WTC11 (cell line): ENCODE measurements around the gene MTRF1. TPM values are rescaled to one million over a fixed set of nuclear protein-coding genes. Genes with fewer than 3 reads are reported as not detected.

Source experiments
- ATAC-seq: fragments of 200-7000 bp; cut with Tn5 transposase; 2 replicates; pipeline ENCODE4 v1.10.0; 2021; ENCODE audit warnings: mild to moderate bottlenecking, moderate library complexity
- CTCF ChIA-PET: fragments of 300-600 bp; sonication (Branson Sonifier 250); formaldehyde crosslinking; loops from one replicate; lab custom pipeline; 2021; ENCODE audit warnings: antibody characterized with exemption; lab: Charles Lee
- POLR2A ChIA-PET: fragments of 350-600 bp; sonication (Branson Sonifier 250); formaldehyde crosslinking; loops from one replicate; lab custom pipeline; 2021; ENCODE audit warnings: antibody characterized with exemption; lab: Charles Lee
- DNase-seq: peaks from one replicate; pipeline ENCODE4 v3.0.0; 2021; ENCODE audit warnings: low spot score
- H3K27ac Mint-ChIP-seq: 2 replicates; pipeline ENCODE4 v1.8.0; 2021; ENCODE audit warnings: mixed read lengths
- H3K27me3 Mint-ChIP-seq: 2 replicates; pipeline ENCODE4 v1.8.0; 2021; ENCODE audit warnings: low read depth, mild to moderate bottlenecking, moderate library complexity, mixed read lengths
- H3K36me3 Mint-ChIP-seq: 2 replicates; pipeline ENCODE4 v1.8.0; 2021; ENCODE audit warnings: mixed read lengths
- H3K4me1 Mint-ChIP-seq: 2 replicates; pipeline ENCODE4 v1.8.0; 2022; ENCODE audit warnings: mixed read lengths
- H3K4me3 Mint-ChIP-seq: 2 replicates; pipeline ENCODE4 v1.8.0; 2021; ENCODE audit warnings: mild to moderate bottlenecking, moderate library complexity, mixed read lengths
- H3K9me3 Mint-ChIP-seq: 2 replicates; pipeline ENCODE4 v1.8.0; 2021; ENCODE audit warnings: mixed read lengths
- ATF1 ChIP-seq: sonication (generic); formaldehyde crosslinking; IDR thresholded peaks from 2 replicates; pipeline ENCODE4 v1.8.1; 2023; ENCODE audit warnings: mild to moderate bottlenecking, moderate library complexity, missing genetic modification reagents
- CREB1 ChIP-seq: sonication (generic); formaldehyde crosslinking; IDR thresholded peaks from 2 replicates; pipeline ENCODE4 v1.8.0; 2023; ENCODE audit warnings: mild to moderate bottlenecking, missing genetic modification reagents
- CREM ChIP-seq: sonication (generic); formaldehyde crosslinking; IDR thresholded peaks from 2 replicates; pipeline ENCODE4 v1.8.1; 2022; ENCODE audit warnings: mild to moderate bottlenecking, missing genetic modification reagents, moderate library complexity
- FOXJ3 ChIP-seq: sonication (generic); formaldehyde crosslinking; IDR thresholded peaks from 2 replicates; pipeline ENCODE4 v1.9.0; 2021; ENCODE audit warnings: missing genetic modification reagents, mild to moderate bottlenecking, borderline replicate concordance
- FOXP1 ChIP-seq: sonication (generic); formaldehyde crosslinking; IDR thresholded peaks from 2 replicates; pipeline ENCODE4 v1.8.0; 2022; ENCODE audit warnings: missing genetic modification reagents, mild to moderate bottlenecking, moderate library complexity, borderline replicate concordance
- GRHL2 ChIP-seq: fragments of 250-450 bp; sonication (Bioruptor Pico); IDR thresholded peaks from 2 replicates; pipeline ENCODE4 v1.8.0; 2022; ENCODE audit warnings: mild to moderate bottlenecking, moderate library complexity; ENCODE audit not compliant: insufficient replicate concordance, severe bottlenecking
- GTF2I ChIP-seq: fragments of 250-450 bp; sonication (Bioruptor Pico); conservative IDR thresholded peaks from 2 replicates; pipeline ENCODE4 v1.4.0; 2021; ENCODE audit warnings: mild to moderate bottlenecking
- MXD4 ChIP-seq: fragments of 250-450 bp; sonication (Bioruptor Pico); IDR thresholded peaks from 2 replicates; pipeline ENCODE4 v1.8.0; 2021; ENCODE audit warnings: mild to moderate bottlenecking, moderate library complexity, borderline replicate concordance
- NR3C1 ChIP-seq: sonication (generic); formaldehyde crosslinking; conservative IDR thresholded peaks from 2 replicates; pipeline ENCODE4 v1.8.1; 2023; ENCODE audit warnings: low read depth, mild to moderate bottlenecking, missing genetic modification reagents
- STAT6 ChIP-seq: sonication (generic); formaldehyde crosslinking; conservative IDR thresholded peaks from 2 replicates; pipeline ENCODE4 v1.8.1; 2023; ENCODE audit warnings: mild to moderate bottlenecking, low read depth, missing genetic modification reagents, moderate library complexity
- ZBTB21 ChIP-seq: sonication (generic); formaldehyde crosslinking; IDR thresholded peaks from 2 replicates; pipeline ENCODE4 v1.8.1; 2023; ENCODE audit warnings: mild to moderate bottlenecking, missing genetic modification reagents, borderline replicate concordance
- ZMAT4 ChIP-seq: fragments of 250-450 bp; sonication (Bioruptor Pico); IDR thresholded peaks from 2 replicates; pipeline ENCODE4 v1.9.0; 2021; ENCODE audit warnings: mild to moderate bottlenecking
- total RNA-seq: library from RNA; stranded (reverse); gene quantifications from 3 replicates; pipeline ENCODE4 v1.2.3, GENCODE V29; 2021
- TF ChIP-seq, protein P1 (sequence below): sonication (generic); formaldehyde crosslinking; IDR thresholded peaks from 2 replicates; pipeline ENCODE4 v1.8.0; 2022; ENCODE audit warnings: mild to moderate bottlenecking, missing genetic modification reagents
- TF ChIP-seq, protein P2 (sequence below): sonication (generic); formaldehyde crosslinking; IDR thresholded peaks from 2 replicates; pipeline ENCODE4 v1.8.1; 2023; ENCODE audit warnings: mild to moderate bottlenecking, moderate library complexity, missing genetic modification reagents
- TF ChIP-seq, protein P3 (sequence below): sonication (generic); formaldehyde crosslinking; IDR thresholded peaks from 2 replicates; pipeline ENCODE4 v1.8.0; 2022; ENCODE audit warnings: mild to moderate bottlenecking, missing genetic modification reagents

MTRF1 gene
- total RNA-seq, 1 experiment from 2014 or later, result 12.9 TPM

- Mint-ChIP-seq H3K27me3 (no peaks in the 10 kb centered on the region), H3K27ac (no peak overlapping the region), H3K4me1 (no peaks in the 10 kb centered on the region), H3K9me3 (no peaks in the 10 kb centered on the region), H3K4me3 (no peak overlapping the region), H3K36me3 (peaks cover 15% of the 10 kb centered on the region)
- TF ChIP-seq FOXJ3 (CRISPR knock-in tag) (no peak), MXD4 (CRISPR knock-in tag) (no peak), GTF2I (CRISPR knock-in tag) (no peak), GRHL2 (no peak), FOXP1 (no peak), ZBTB21 (CRISPR knock-in tag) (no peak), CREM (CRISPR knock-in tag) (no peak)
- TF ChIP-seq, protein P1, sequence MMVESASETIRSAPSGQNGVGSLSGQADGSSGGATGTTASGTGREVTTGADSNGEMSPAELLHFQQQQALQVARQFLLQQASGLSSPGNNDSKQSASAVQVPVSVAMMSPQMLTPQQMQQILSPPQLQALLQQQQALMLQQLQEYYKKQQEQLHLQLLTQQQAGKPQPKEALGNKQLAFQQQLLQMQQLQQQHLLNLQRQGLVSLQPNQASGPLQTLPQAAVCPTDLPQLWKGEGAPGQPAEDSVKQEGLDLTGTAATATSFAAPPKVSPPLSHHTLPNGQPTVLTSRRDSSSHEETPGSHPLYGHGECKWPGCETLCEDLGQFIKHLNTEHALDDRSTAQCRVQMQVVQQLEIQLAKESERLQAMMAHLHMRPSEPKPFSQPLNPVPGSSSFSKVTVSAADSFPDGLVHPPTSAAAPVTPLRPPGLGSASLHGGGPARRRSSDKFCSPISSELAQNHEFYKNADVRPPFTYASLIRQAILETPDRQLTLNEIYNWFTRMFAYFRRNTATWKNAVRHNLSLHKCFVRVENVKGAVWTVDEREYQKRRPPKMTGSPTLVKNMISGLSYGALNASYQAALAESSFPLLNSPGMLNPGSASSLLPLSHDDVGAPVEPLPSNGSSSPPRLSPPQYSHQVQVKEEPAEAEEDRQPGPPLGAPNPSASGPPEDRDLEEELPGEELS (CRISPR knock-in tag), result no peak
- TF ChIP-seq, protein P2, sequence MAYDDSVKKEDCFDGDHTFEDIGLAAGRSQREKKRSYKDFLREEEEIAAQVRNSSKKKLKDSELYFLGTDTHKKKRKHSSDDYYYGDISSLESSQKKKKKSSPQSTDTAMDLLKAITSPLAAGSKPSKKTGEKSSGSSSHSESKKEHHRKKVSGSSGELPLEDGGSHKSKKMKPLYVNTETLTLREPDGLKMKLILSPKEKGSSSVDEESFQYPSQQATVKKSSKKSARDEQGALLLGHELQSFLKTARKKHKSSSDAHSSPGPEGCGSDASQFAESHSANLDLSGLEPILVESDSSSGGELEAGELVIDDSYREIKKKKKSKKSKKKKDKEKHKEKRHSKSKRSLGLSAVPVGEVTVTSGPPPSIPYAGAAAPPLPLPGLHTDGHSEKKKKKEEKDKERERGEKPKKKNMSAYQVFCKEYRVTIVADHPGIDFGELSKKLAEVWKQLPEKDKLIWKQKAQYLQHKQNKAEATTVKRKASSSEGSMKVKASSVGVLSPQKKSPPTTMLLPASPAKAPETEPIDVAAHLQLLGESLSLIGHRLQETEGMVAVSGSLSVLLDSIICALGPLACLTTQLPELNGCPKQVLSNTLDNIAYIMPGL, result no peak
- TF ChIP-seq, protein P3, sequence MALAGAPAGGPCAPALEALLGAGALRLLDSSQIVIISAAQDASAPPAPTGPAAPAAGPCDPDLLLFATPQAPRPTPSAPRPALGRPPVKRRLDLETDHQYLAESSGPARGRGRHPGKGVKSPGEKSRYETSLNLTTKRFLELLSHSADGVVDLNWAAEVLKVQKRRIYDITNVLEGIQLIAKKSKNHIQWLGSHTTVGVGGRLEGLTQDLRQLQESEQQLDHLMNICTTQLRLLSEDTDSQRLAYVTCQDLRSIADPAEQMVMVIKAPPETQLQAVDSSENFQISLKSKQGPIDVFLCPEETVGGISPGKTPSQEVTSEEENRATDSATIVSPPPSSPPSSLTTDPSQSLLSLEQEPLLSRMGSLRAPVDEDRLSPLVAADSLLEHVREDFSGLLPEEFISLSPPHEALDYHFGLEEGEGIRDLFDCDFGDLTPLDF (CRISPR knock-in tag), result no peak
- POLR2A ChIA-PET, result no interaction called here
- CTCF ChIA-PET, result interaction anchor here (1.2 kb wide), 1 partner anchor 16 kb away, joined by 3 read pairs; the partner anchor contains the start of gene MTRF1
- no peak for DNase-seq
- no peak for ATAC-seq
Observed at GRCh38 chr13:41246969-41247680, 16.3 kb downstream of the MTRF1 start.

DNA sequence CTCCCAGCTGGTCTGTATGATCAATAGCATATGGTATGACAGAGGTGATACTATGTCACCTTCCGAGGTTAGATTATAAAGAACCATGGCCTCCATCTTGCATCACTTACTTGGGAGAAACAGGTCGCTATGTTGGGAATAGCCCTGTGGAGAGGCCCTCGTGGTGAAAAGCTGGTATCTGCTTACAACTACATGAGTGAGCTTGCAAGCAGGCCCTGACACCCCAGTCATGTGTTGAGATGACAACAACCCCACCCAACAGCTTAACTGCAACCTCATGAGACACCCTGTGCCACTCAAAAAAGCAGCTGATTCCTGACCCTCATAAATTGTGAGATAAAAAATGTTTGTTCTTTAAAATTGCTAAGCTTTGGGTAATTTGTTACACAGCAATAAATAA, 18.8 kb downstream of the MTRF1 start:
- H3K9me3 Mint-ChIP-seq, result no peaks in the 10 kb centered on the region
- H3K36me3 Mint-ChIP-seq, result no peaks in the 10 kb centered on the region
- no peaks in the 10 kb centered on the region for H3K4me1 Mint-ChIP-seq
- no peak for DNase-seq
- no peak for ATAC-seq
- ChIA-PET POLR2A (no interaction called here), CTCF (interaction anchor here (0.8 kb wide), 1 partner anchor 22 kb away, joined by 3 read pairs; no protein-coding TSS in a partner anchor)
- H3K27ac Mint-ChIP-seq, result no peak overlapping the region
- H3K27me3 Mint-ChIP-seq, result no peaks in the 10 kb centered on the region
- no peak for TF ChIP-seq ATF1 (CRISPR knock-in tag)
- no peak overlapping the region for H3K4me3 Mint-ChIP-seq

GRCh38 chr13:41241626-41242025, 21.8 kb downstream of the MTRF1 start:
- DNase-seq, result no peak
- H3K9me3 Mint-ChIP-seq, result no peaks in the 10 kb centered on the region
- H3K27ac Mint-ChIP-seq, result no peak overlapping the region
- no peak for ATAC-seq
- no peak overlapping the region for H3K4me3 Mint-ChIP-seq
- ChIA-PET POLR2A (no interaction called here), CTCF (no interaction called here)
- no peaks in the 10 kb centered on the region for H3K27me3 Mint-ChIP-seq
- peaks cover 7% of the 10 kb centered on the region for H3K36me3 Mint-ChIP-seq
- no peak for TF ChIP-seq CREB1 (CRISPR knock-in tag)
- TF ChIP-seq, all 79 proteins: peak for 0
- H3K4me1 Mint-ChIP-seq, result no peaks in the 10 kb centered on the region

GRCh38 chr13:41236369-41236768, 27.0 kb downstream of the MTRF1 start:
- DNase-seq, result no peak
- peaks cover 6% of the 10 kb centered on the region for H3K4me1 Mint-ChIP-seq
- ATAC-seq, result no peak
- POLR2A ChIA-PET, result interaction anchor here (0.7 kb wide), 1 partner anchor 34 kb away, joined by 3 read pairs; no protein-coding TSS in a partner anchor
- H3K4me3 Mint-ChIP-seq, result no peak overlapping the region
- peaks cover 20% of the 10 kb centered on the region for H3K36me3 Mint-ChIP-seq
- CTCF ChIA-PET, result no interaction called here
- no peak overlapping the region for H3K27ac Mint-ChIP-seq
- H3K9me3 Mint-ChIP-seq, result no peaks in the 10 kb centered on the region
- H3K27me3 Mint-ChIP-seq, result no peaks in the 10 kb centered on the region
- TF ChIP-seq NR3C1 (CRISPR knock-in tag), result no peak
- TF ChIP-seq GTF2I (CRISPR knock-in tag), result no peak
- no peak for TF ChIP-seq CREB1 (CRISPR knock-in tag)
- no peak for TF ChIP-seq ZMAT4 (CRISPR knock-in tag)
- TF ChIP-seq, protein P2, result no peak
- TF ChIP-seq, protein P3 (CRISPR knock-in tag), result no peak
- TF ChIP-seq STAT6 (CRISPR knock-in tag), result no peak
- TF ChIP-seq ZBTB21 (CRISPR knock-in tag), result no peak
